ENCODE data around the gene WWOX. TPM values are rescaled to one million over a fixed set of nuclear protein-coding genes. Genes with fewer than 3 reads are reported as not detected.

Gene WWOX
- total and polyA plus RNA-seq, 2 of the 8 experiments (the other 6 are each of a cell fraction or from before 2014, with no cell fraction given): 5.4 to 16.7 TPM

GRCh38 chr16:78438632-78439031 lies 339.2 kb downstream of the WWOX start (continued):
- TF ChIP-seq SIRT6 (IDR thresholded peaks at IDR 0.05; ENCODE audit: low read length): no peak
- TF ChIP-seq KDM1A (IDR thresholded peaks at IDR 0.05; ENCODE audit: borderline replicate concordance, low read length): no peak
- TF ChIP-seq KDM4A (IDR thresholded peaks at IDR 0.05; ENCODE audit: low read depth, low read length, severe bottlenecking): no peak
- TF ChIP-seq RAD21 (IDR thresholded peaks at IDR 0.05 in 1 of 2, conservative IDR thresholded peaks at IDR 0.05 in 1 of 2; ENCODE audit: low read depth in 2 of 2, low read length in 2 of 2): no peak
- TF ChIP-seq YY1 (IDR thresholded peaks at IDR 0.05; ENCODE audit: low read depth, low read length): no peak
- TF ChIP-seq HDAC6 (IDR thresholded peaks at IDR 0.05; ENCODE audit: low read depth, low read length): no peak
- TF ChIP-seq GTF2F1 (IDR thresholded peaks at IDR 0.05; ENCODE audit: borderline replicate concordance, low read depth, low read length): no peak

Data from H1 (cell line).